Panc1 (cell line): ENCODE results near the gene CENPP. TPM values are rescaled to one million over a fixed set of nuclear protein-coding genes. Genes with fewer than 3 reads are reported as not detected.

Experiments
- ATAC-seq: fragments of 200-7000 bp; cut with Tn5 transposase; 2 replicates; pipeline ENCODE4 v1.9.1; 2020; ENCODE audit warnings: mild to moderate bottlenecking, moderate library complexity
- BruUV-seq: library from RNA; stranded (reverse); fragments of 400-500 nt; replicated peaks from 2 replicates; lab custom pipeline; 2021; lab: Mats Ljungman, UMichigan
- CTCF ChIA-PET: fragments of 300-600 bp; sonication (Branson Sonifier 250); formaldehyde crosslinking; loops from one replicate; lab custom pipeline; 2022; ENCODE audit warnings: antibody characterized with exemption; lab: Charles Lee
- POLR2A ChIA-PET: fragments of 300-600 bp; sonication (Branson Sonifier 250); formaldehyde crosslinking; loops from one replicate; lab custom pipeline; 2022; ENCODE audit warnings: antibody characterized with exemption; lab: Charles Lee
- DNase-seq: peaks from one replicate; pipeline ENCODE4 v3.0.0-alpha.2; 2010; ENCODE audit warnings: low read depth, low spot score
- H3K27ac ChIP-seq: 2 replicates; pipeline ENCODE4 v1.5.1; 2011; ENCODE audit warnings: mild to moderate bottlenecking, low read length, inconsistent platforms
- H3K27me3 ChIP-seq: fragments of 200-500 bp; sonication (Bioruptor generic); 2 replicates; pipeline ENCODE4 v1.6.0; 2014; ENCODE audit warnings: low read length, inconsistent platforms; ENCODE audit not compliant: control insufficient read depth, insufficient read depth
- H3K36me3 ChIP-seq: fragments of 200-500 bp; sonication (Bioruptor generic); 2 replicates; pipeline ENCODE4 v1.5.1; 2014; ENCODE audit warnings: inconsistent platforms, mild to moderate bottlenecking, low read length, moderate library complexity; ENCODE audit not compliant: control insufficient read depth, insufficient read depth
- H3K4me1 ChIP-seq: 2 replicates; pipeline ENCODE4 v1.5.1; 2011; ENCODE audit warnings: inconsistent platforms, mild to moderate bottlenecking, low read length, moderate library complexity; ENCODE audit not compliant: control insufficient read depth, insufficient read depth
- H3K4me3 ChIP-seq, 2 experiments: 2 replicates each; pipeline ENCODE4 v1.5.1; 2011 to 2012; ENCODE audit warnings: low read depth in 2 of 2, low read length in 2 of 2, mild to moderate bottlenecking in 2 of 2, inconsistent platforms in 1 of 2, moderate library complexity in 1 of 2
- H3K9me3 ChIP-seq: fragments of 200-500 bp; sonication (Bioruptor generic); 2 replicates; pipeline ENCODE4 v1.5.1; 2014; ENCODE audit warnings: low read depth, mild to moderate bottlenecking, inconsistent platforms, low read length, moderate library complexity; ENCODE audit not compliant: control insufficient read depth, insufficient read depth
- POLR2AphosphoS5 ChIP-seq: IDR thresholded peaks from 2 replicates; pipeline ENCODE4 v1.6.1; 2012; ENCODE audit warnings: mild to moderate bottlenecking, low read depth, low read length, moderate library complexity
- SIN3A ChIP-seq: IDR thresholded peaks from 2 replicates; pipeline ENCODE4 v1.6.1; 2012; ENCODE audit warnings: low read depth, mild to moderate bottlenecking, low read length, moderate library complexity, borderline replicate concordance; ENCODE audit not compliant: insufficient read depth
- TCF7L2 ChIP-seq: IDR thresholded peaks from 2 replicates; pipeline ENCODE4 v1.6.1; 2011; ENCODE audit warnings: mild to moderate bottlenecking, low read depth, low read length, inconsistent platforms
- in situ Hi-C: cut with HindIII; loops from 2 replicates; pipeline ENCODE4 v1.10.0; 2016; ENCODE audit warnings: low sequenced_read_pairs, low pct_unique_long_range_greater_than_20kb
- intact Hi-C: fragments of 100-400 bp; cut with micrococcal nuclease; formaldehyde crosslinking; loops from one replicate; pipeline ENCODE4 v1.10.0; 2022; ENCODE audit not compliant: unreplicated experiment
- total RNA-seq: library from RNA; stranded (reverse); gene quantifications from one replicate; pipeline ENCODE4 v1.2.1, GENCODE V29; 2021; ENCODE audit not compliant: unreplicated experiment
- TF ChIP-seq, protein P1 (sequence below), 2 experiments: IDR thresholded peaks; 2 replicates each; pipeline ENCODE4 v1.6.1; 2011 to 2012; ENCODE audit warnings: low read depth in 2 of 2, control low read depth in 1 of 2, low read length in 1 of 2, mild to moderate bottlenecking in 1 of 2, moderate library complexity in 1 of 2; ENCODE audit not compliant: insufficient read depth in 1 of 2
- TF ChIP-seq, protein P2 (sequence below): fragments of 450-650 bp; IDR thresholded peaks from 2 replicates; pipeline ENCODE4 v1.5.1; 2017; ENCODE audit warnings: mild to moderate bottlenecking

CENPP gene
- total RNA-seq, 1 experiment from 2014 or later = 6.7 TPM

DNA sequence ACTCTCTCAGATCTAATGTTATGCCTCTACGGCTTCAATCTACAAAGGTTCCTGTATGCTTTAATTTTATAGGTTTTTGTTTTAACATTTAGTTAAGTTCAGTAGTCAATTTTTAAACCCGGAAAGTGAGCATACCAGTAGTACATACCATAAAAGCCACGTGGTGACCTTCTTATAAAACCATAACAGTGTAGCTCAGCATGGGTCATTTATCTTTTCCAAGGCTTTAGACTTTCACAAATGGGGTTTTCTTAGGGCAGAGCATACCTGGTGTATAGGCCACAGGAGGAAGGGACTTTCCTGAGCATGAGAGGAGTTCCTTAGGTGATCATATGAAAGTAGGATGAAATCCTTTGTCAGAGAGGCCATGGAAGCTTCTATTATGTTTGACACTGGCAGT, 186.9 kb downstream of the CENPP start:
- H3K4me1 ChIP-seq = no peaks in the 10 kb centered on the region
- in situ Hi-C loops (no loop called here), intact Hi-C loops (no loop called here)

DNA sequence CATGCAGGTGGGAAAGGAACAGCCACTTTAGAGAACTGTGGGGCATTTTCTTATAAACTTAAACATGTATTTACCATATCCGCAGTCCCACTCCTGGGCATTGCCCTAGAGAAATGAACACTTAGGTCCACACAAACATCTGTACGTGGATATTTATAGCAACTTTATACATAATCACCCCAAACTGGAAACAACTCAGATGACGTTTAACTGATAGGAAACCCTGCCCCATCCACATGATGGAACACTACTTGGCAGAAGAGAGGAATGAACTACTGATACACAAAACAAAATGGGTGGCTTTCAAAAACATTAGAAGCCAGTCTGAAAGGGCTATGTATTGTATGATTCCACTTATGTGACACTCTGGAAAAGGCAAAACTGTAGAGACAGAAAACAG, 187.6 kb downstream of the CENPP start:
- Histone ChIP-seq H3K36me3 (no peaks in the 10 kb centered on the region), H3K27me3 (no peaks in the 10 kb centered on the region), H3K27ac (no peak overlapping the region), H3K4me1 (no peaks in the 10 kb centered on the region), H3K4me3 (no peak overlapping the region), H3K9me3 (no peaks in the 10 kb centered on the region)
- TF ChIP-seq, protein P1, sequence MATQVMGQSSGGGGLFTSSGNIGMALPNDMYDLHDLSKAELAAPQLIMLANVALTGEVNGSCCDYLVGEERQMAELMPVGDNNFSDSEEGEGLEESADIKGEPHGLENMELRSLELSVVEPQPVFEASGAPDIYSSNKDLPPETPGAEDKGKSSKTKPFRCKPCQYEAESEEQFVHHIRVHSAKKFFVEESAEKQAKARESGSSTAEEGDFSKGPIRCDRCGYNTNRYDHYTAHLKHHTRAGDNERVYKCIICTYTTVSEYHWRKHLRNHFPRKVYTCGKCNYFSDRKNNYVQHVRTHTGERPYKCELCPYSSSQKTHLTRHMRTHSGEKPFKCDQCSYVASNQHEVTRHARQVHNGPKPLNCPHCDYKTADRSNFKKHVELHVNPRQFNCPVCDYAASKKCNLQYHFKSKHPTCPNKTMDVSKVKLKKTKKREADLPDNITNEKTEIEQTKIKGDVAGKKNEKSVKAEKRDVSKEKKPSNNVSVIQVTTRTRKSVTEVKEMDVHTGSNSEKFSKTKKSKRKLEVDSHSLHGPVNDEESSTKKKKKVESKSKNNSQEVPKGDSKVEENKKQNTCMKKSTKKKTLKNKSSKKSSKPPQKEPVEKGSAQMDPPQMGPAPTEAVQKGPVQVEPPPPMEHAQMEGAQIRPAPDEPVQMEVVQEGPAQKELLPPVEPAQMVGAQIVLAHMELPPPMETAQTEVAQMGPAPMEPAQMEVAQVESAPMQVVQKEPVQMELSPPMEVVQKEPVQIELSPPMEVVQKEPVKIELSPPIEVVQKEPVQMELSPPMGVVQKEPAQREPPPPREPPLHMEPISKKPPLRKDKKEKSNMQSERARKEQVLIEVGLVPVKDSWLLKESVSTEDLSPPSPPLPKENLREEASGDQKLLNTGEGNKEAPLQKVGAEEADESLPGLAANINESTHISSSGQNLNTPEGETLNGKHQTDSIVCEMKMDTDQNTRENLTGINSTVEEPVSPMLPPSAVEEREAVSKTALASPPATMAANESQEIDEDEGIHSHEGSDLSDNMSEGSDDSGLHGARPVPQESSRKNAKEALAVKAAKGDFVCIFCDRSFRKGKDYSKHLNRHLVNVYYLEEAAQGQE (IDR thresholded peaks at IDR 0.05; ENCODE audit: insufficient read depth in 1 of 2, low read depth in 2 of 2, low read length in 1 of 2) = no peak
- TF ChIP-seq SIN3A = no peak
- CTCF ChIA-PET = no interaction called here
- no peak for DNase-seq
- ATAC-seq = no peak
- intact Hi-C loops = no loop called here
- POLR2A ChIA-PET = no interaction called here
- BruUV-seq = no TSS peak
- in situ Hi-C loops = no loop called here

More for the DNA sequence above, 186.9 kb downstream of the CENPP start:
- Histone ChIP-seq H3K36me3 (no peaks in the 10 kb centered on the region), H3K27ac (no peak overlapping the region), H3K9me3 (no peaks in the 10 kb centered on the region), H3K27me3 (no peaks in the 10 kb centered on the region), H3K4me3 (no peak overlapping the region)
- DNase-seq = no peak
- ChIA-PET CTCF (interaction anchor here (0.6 kb wide), 1 partner anchor 1221 kb away, joined by 4 read pairs; no protein-coding TSS in a partner anchor), POLR2A (no interaction called here)
- no peak for ATAC-seq
- TF ChIP-seq, protein P2, sequence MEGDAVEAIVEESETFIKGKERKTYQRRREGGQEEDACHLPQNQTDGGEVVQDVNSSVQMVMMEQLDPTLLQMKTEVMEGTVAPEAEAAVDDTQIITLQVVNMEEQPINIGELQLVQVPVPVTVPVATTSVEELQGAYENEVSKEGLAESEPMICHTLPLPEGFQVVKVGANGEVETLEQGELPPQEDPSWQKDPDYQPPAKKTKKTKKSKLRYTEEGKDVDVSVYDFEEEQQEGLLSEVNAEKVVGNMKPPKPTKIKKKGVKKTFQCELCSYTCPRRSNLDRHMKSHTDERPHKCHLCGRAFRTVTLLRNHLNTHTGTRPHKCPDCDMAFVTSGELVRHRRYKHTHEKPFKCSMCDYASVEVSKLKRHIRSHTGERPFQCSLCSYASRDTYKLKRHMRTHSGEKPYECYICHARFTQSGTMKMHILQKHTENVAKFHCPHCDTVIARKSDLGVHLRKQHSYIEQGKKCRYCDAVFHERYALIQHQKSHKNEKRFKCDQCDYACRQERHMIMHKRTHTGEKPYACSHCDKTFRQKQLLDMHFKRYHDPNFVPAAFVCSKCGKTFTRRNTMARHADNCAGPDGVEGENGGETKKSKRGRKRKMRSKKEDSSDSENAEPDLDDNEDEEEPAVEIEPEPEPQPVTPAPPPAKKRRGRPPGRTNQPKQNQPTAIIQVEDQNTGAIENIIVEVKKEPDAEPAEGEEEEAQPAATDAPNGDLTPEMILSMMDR = no peak
- TF ChIP-seq POLR2AphosphoS5 = no peak
- no peak for TF ChIP-seq SIN3A
- TF ChIP-seq TCF7L2 = no peak
- TF ChIP-seq, protein P1 (IDR thresholded peaks at IDR 0.05; ENCODE audit: insufficient read depth in 1 of 2, low read depth in 2 of 2, low read length in 1 of 2) = no peak
- no TSS peak for BruUV-seq
